A204.1 (cell line): ENCODE data around the gene VAMP8.
"Not testable (repeated sequence)": the region's sequence is repeated elsewhere in the genome, so short reads cannot be mapped to it uniquely, and the experiment has no call there.

Source experiments
- FAIRE-seq: peaks from 2 replicates; lab custom pipeline; 2012; peaks lifted over from hg19 to GRCh38; lab: Jason Lieb, UNC

Gene VAMP8

GRCh38 chr2:85577386-85578242 is at the start of gene VAMP8:
VAMP8 (plus strand) TSS chr2:85577586; CDS start chr2:85577647, 61 bp downstream.
- FAIRE-seq: no peak

DNA sequence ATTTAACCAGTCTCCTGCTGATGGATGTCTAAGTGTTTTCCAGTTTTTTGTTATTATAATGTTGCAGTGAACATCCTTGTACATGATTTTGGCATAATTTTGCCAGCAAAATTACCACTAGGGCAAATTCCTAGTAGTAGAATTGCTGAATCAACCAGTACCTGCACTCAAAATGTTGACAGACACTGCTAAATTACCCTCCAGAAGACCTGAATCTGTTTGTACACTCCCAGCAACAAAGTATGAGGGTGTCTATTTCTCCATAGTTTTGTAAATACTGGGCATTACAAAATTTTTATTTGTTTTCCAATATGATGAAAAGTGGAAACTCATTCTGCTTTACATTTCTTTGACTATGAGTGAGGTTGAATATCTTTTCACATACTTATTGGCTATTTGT is 49.6 kb upstream of the VAMP8 start:
- no peak for FAIRE-seq

- FAIRE-seq: no peak
Measured at GRCh38 chr2:85528355-85528754, 49.0 kb upstream of the VAMP8 start.

- FAIRE-seq: no peak
Measured at GRCh38 chr2:85529809-85530208, 47.6 kb upstream of the VAMP8 start.

DNA sequence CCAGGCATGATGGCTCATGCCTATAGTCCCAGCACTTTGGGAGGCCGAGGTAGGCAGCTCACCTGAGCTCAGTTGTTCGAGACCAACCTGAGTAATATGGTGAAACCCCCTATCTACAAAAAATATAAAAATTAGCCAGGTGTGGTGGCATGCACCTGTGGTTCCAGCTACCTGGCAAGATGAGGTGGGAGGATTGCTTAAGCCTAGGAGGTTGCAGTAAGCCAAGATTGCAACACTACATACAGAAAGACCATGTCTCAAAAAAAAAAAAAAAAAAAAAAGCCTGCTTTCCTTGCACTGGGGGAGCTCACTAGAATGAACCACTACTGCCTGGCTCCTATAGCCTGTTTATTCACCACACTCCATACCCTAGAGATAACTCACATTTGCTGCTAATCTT is 45.8 kb upstream of the VAMP8 start:
- no peak for FAIRE-seq

DNA sequence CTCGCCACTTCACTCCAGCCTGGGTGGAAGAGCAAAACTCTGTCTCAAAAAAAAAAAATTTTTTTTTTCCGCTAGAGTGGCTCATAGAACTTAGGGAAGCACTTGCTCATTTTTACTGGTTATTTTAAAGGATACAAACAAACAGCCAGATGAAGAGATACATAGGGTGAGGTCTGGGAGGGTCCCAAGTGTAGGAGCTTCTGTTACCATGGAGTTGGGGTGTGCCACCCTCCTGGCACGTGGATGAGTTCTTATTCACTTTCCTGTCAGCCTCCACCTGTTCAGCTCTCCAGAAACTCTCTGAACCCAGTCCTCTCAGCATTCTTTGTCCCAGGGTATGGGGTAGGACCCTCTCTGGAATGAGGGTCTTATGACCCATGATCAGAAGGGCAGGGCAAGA is 43.3 kb upstream of the VAMP8 start:
- no peak for FAIRE-seq

- no peak for FAIRE-seq
Measured at GRCh38 chr2:85534881-85535280, 42.5 kb upstream of the VAMP8 start.

DNA sequence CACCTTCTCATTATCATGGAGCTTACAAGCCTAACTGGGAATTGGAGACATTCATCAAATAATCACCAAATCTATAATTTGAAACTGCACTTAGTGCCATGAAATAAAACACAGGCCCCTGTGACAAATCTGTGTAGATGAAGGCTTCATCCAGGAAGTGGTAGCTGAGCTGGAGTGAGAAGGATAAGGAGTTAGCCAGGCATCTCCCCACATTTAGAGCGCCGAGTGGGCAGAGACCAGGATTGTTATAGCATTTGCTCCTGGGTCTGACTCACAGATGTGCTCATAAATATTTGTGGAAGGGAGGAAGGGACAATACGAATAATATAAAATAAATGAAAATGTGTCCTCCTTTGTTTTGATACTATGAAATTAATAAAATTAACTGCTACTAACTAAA is 40.9 kb upstream of the VAMP8 start:
- FAIRE-seq: no peak

GRCh38 chr2:85537600-85538506 is 39.5 kb upstream of the VAMP8 start:
- FAIRE-seq: no peak

DNA sequence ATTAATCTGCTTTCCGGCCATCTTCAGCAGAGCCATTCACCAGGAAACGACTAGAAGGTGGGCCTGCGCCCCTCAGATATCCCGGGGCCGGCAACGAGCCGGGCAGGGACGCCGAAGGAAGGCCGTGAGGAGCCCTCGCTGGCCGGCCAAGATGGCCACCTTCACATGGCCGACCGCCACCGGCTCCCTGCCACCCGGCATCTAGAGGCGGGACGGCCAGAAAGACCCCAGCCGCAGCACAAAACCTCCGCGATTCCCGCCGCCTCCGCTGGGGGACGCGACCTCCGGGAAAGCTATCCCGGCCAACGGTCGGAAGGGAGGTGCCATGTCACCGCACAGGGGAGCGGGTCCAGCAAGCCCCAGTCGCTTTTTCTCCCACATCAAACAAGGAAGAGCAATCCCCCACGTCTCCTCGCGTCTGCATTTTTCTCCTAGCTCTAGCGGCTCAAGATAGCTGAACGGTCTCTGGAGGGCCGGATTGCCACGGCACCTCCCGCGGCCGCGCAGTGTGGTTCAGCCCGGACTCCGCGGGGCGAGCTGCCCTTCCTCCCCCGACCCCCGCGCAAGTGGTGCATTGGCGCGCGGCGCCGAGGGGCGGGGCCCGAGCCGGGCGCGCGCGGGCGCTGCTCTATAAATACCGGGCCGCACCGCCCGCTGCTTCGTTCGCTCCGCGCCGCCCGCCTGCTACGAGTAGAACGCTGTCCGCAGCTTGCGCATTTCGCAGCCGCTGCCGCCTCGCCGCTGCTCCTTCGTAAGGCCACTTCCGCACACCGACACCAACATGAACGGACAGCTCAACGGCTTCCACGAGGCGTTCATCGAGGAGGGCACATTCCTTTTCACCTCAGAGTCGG is 38.7 kb upstream of the VAMP8 start, which contains the start of gene MAT2A:
Gene MAT2A (plus strand): TSS at position 662 of the 854 bp plus-strand sequence. CDS start 120 bp downstream, at position 782.
- no peak for FAIRE-seq

DNA sequence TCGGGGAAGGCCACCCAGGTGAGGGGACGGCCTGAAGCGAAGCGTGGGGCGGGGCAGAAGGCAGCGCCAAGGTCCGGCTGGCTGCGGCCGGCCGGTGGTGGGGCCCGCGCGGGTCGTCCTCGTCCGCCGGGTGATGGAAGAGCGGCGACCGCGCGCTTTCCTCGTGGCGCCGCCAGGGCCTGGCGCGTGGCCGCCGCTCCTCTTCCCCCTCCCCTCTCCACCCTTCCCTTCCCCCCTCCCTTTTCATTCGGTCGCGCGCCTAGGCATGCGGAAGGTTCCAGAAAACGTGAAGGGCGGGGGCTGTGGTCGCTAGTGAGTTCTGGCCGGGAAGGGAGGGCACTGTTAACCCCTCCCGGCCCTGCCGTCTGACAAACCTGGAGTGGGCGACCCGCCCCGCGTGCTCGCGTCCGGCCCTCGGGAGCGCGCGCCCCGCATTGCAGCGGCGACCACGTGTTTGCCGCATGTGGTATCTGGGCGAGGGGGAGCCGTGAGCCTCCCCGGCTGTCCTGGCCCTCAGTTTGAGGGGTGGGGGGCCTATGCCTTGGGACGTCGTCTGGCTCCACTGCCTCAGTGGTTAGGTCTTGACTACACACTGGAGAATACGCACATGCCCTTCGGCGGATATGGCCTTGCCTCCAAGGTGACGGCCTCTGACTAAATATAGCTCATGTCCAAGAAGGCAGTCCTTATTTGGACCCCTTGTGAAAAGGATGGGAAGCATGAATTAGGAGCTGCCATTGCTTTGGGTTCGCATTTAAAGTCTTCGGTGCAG is 37.8 kb upstream of the VAMP8 start:
- FAIRE-seq: no peak

DNA sequence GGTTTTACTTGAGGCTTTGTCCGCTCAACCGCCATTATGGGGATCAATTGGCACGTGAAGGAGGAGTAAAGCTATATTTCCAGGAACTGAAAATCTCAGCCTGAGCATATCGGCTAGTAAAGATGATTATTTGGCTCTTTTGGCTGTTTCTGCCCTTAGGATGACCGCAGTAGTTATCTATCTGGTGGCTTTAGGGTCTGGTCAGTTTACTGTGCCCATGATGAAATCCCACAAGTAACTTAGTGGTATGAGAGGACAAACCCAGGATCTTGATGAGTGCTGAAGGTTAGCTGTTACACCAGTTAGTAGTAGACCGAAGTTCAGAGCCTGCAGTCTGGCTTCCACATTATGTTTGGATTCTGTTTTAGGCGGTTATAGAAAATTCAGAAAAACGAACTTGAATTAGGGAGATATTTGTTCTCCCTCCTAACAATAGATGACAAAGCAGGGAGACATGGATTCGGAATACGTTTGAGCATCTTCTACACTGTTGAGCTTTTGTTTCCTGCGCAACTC is 37.2 kb upstream of the VAMP8 start:
- no peak for FAIRE-seq

DNA sequence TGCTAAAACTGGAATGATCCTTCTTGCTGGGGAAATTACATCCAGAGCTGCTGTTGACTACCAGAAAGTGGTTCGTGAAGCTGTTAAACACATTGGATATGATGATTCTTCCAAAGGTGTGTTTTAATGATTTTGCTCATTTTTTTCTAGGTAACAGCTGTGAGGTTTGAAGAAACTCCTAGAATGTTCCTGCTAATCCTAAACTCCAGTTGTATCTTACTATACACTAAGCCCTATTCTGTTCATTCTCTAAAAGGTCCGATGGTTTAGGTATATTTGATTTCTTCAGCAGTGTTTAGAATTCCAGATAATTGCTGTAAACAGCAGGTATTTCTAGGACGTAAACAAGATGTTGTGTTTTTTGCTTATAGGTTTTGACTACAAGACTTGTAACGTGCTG is 36.1 kb upstream of the VAMP8 start:
- FAIRE-seq: no peak

DNA sequence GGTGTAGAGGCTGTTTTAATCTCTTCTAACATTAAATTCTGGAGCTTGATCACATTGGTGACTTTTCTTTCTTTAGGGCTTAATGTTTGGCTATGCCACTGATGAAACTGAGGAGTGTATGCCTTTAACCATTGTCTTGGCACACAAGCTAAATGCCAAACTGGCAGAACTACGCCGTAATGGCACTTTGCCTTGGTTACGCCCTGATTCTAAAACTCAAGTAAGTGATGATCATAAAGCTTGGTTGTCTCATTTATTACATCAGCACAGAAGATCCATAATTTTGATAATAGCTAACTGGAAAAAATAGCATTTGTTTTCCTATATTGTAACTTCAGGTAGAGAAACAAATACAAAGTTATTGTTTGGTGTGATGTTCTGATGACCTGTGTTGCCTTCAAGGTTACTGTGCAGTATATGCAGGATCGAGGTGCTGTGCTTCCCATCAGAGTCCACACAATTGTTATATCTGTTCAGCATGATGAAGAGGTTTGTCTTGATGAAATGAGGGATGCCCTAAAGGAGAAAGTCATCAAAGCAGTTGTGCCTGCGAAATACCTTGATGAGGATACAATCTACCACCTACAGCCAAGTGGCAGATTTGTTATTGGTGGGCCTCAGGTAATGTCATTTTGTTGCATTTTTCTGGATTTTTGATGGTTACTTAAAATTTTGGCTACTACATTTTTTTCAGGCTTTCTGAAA is 35.5 kb upstream of the VAMP8 start:
- FAIRE-seq: no peak

- FAIRE-seq: no peak
Measured at GRCh38 chr2:85542777-85543176, 34.6 kb upstream of the VAMP8 start.

GRCh38 chr2:85544254-85544691 is 33.1 kb upstream of the VAMP8 start:
- FAIRE-seq: not testable (repeated sequence)

DNA sequence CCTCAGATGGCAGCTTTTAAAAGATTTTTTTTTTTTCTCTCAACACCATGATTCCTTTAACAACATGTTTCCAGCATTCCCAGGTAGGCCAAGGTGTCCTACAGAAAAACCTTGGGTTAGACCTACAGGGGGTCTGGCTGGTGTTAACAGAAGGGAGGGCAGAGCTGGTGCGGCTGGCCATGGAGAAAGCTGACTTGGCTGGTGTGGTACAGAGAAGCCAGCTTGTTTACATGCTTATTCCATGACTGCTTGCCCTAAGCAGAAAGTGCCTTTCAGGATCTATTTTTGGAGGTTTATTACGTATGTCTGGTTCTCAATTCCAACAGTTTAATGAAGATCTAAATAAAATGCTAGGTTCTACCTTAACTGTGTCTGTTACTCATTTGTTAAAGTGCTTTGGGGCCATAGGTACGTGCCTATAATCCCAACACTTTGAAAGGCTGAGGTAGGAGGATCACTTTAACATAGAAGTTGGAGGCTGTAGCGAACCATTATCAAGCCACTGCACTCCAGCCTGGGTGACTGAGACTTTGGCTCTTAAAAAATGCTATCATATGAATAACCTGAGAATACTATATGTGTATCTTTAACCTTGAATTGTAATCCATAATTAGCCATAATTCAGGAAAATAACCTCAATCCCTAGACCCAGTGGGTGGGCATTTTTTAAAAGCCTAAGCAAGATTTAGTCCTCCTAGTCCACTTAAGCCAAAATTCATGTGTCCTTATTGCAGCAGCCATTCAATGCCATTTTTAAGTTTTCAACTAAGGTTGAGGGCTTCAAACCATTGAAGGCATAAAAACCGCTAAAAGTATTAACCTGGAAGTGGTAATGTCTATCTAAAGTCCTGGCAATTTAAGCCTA is 32.2 kb upstream of the VAMP8 start:
- FAIRE-seq: not testable (repeated sequence)

DNA sequence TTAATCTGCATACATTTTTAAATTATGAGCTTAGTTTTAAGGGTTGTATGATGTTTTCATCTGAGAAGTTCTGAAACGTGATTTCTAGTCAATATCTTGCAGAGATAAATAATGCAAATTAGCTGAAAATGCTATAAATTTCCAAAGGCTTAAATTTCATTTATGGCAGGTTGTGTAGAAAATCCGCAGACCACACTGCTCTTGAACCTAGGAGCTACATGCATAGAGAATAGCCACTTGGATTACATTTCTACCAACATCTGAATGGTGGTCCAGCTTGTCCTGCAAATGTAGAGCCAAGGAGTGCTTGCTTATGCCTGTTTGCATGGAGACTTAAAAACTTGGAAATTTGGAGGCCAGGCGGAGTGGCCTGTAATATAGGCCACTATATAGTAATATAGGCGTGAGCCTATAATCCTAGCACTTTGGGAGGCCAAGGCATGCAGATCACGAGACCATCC is 31.6 kb upstream of the VAMP8 start:
- FAIRE-seq: no peak
